Stimulated activated CD4-positive, alpha-beta T cell treated with anti-CD3 and anti-CD28 coated beads, Interleukin-15, amount 100 ng/mL, for 48 hours (primary cell): Measurements from ENCODE around the gene PLEKHG2.
"Not testable (repeated sequence)": the region's sequence is repeated elsewhere in the genome, so short reads cannot be mapped to it uniquely, and the experiment has no call there.

Source experiments
- DNase-seq, 2 donors: peaks; one replicate each; pipeline ENCODE4 v3.0.0-alpha.2; 2020; ENCODE audit warnings: low read depth in 2 of 2

Gene PLEKHG2

DNA sequence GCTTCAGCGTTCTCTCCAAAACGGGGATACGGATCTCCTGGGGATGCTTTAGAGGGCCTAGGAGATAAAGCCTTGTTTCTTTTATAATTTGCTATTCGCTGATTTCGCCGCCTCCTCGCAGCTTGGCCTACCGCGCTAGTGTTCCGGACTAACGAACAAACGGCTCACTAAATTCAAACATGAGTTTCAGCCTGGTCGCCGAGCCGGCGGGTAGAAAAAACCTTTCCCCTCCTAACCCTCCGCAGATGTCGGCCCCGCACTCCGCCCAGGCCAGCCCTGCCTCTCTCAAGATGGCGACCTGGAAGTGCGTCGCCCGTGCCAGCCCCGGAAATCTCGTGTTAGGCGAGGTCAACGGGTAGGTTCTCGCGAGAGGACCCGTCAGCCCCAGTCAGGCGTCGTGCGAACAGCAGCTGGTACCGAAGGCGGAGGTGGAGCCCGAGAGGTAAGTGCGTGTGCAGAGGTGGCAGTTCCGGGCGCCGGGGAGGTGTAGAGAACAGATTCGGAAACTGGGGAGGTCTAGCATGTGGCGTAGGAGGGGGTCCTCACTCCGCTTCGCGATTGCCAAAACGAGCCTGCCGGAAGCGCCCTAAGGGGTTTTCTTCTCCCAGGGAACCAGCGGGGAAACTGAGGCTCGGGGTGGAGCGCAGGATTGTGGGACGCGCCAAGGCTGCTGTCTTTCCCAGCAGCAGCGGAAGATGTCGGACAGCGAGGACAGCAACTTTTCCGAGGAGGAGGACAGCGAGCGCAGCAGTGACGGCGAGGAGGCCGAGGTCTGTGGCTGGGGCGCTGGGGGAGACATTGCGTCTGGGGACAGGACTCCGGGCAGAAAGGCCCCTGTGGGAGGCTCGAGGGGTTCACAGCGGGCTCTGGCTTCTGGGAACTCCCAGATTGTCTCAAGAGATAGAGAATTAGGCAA is 33.0 kb downstream of the PLEKHG2 start, which contains the start of gene SUPT5H:
Gene SUPT5H (plus strand): TSS at position 387 of the 916 bp plus-strand sequence. CDS start 309 bp downstream, at position 696.
- DNase-seq, result peak; percentile 97 to 98

DNA sequence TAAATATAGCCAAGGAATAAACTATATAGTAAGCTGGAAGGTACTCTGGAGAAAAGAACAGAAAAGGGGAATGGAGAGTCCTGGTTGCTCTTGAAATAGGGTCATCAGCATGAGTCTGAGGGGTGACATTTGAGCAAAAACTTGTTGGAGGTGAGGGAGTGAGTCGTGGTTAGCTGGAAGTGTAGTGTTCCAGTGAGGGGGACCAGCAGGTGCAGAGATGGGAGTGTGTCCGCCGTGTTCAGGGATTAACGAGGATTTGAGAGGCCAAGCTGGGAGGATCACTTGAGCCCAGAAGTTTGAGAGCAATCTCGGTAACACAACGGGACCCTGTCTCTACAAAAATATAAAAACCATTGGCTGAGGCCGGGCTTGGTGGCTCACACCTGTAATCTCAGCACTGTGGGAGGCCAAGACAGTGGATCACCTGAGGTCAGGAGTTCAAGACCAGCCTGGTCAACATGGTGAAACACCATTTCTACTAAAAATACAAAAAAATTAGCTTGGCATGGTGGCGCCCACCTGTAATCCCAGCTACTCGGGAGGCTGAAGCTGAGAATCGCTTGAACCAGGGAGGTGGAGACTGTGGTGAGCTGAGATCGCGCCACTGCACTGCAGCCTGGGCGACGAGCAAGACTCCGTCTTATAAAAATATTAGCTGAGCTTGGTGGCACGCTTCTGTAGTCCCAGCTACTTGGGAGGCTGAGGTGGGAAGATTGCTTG is 34.1 kb downstream of the PLEKHG2 start:
- DNase-seq, result no peak

GRCh38 chr19:39448271-39448670 is 35.8 kb downstream of the PLEKHG2 start:
- no peak for DNase-seq

- no peak for DNase-seq
These were observed 36.8 kb downstream of the PLEKHG2 start for GRCh38 chr19:39449116-39449797.

GRCh38 chr19:39451257-39451656 is 38.8 kb downstream of the PLEKHG2 start:
- not testable (repeated sequence) for DNase-seq

GRCh38 chr19:39463403-39463802 is 50.9 kb downstream of the PLEKHG2 start:
- DNase-seq, result no peak

- DNase-seq, result no peak
These were observed 53.7 kb downstream of the PLEKHG2 start for GRCh38 chr19:39465956-39466747.

DNA sequence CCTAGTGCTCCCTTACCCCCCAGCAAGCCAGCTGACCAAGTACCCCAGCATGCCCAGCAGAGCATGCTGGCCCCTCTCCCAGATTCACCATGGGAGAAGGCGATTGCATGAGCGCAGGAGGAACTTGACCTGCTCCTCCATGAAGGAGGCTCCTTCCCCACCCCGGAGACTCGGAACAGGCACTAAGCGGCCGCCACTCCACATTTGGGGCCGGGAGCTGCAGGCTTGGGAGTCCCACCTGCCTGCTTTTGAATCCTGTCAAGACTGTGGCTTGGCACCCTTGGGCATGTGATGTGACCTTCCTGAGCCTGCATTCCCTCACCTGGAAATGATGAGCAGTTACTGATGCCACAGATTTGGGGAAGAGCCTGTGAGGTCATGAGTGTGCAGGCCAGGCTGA is 55.5 kb downstream of the PLEKHG2 start:
- no peak for DNase-seq

- no peak for DNase-seq
These were observed 56.6 kb downstream of the PLEKHG2 start for GRCh38 chr19:39469036-39469435.

DNA sequence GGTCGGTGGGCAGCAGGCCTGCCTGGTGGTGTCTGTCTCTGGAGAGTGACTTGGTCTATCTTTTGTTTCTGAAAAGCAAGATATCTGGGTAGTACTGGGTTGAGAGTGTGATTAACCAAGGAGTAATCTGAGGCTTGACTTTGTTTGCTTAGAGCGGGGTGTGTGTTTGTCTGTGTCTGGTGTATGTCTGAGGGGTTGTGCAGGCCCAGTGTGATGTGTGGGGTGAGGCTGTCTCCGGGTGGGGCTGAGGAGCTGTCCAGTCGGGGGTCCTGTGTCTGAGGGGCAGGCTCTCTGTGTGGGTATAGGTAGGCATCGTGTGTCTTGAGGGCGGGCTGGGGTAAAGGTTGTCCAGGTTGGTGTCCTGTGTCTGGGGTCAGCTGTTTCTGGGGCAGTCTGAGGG is 57.1 kb downstream of the PLEKHG2 start:
- DNase-seq, result no peak

GRCh38 chr19:39470724-39471339 is 58.4 kb downstream of the PLEKHG2 start:
- no peak for DNase-seq

GRCh38 chr19:39471756-39472536 is 59.5 kb downstream of the PLEKHG2 start:
- no peak for DNase-seq

DNA sequence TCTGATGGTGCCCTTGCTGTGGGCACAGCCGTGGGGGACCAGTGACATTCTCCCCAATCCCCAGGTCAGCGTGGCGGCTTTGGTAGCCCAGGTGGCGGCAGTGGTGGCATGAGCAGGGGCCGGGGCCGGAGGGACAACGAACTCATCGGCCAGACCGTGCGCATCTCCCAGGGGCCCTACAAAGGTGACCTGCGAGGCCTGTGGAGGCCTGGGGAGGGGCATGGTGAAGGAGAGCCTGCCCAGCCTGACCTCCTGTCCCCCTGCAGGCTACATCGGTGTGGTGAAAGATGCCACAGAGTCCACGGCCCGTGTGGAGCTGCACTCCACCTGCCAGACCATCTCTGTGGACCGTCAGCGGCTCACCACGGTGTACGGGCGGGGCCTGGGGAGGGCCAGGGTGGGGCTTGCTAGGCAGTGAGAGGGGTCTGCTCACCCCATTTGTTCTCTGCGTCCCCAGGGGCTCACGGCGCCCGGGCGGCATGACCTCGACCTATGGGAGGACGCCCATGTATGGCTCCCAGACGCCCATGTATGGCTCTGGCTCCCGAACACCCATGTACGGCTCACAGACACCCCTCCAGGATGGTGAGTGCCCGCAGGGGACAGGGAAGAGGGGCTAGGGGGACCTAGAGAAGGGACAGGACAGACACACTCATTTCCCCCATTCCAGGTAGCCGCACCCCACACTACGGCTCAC is 60.4 kb downstream of the PLEKHG2 start:
- DNase-seq, result no peak

- DNase-seq, result no peak
These were observed 61.0 kb downstream of the PLEKHG2 start for GRCh38 chr19:39473443-39473960.

GRCh38 chr19:39474139-39474620 is 61.7 kb downstream of the PLEKHG2 start:
- peak; percentile 47 to 61 for DNase-seq

- no peak for DNase-seq
These were observed 63.3 kb downstream of the PLEKHG2 start for GRCh38 chr19:39475748-39476147.
